HepG2 (cell line): ENCODE results near the gene SMC1B. TPM values are rescaled to one million over a fixed set of nuclear protein-coding genes. Genes with fewer than 3 reads are reported as not detected.

ENCODE experiments used
- AHDC1 ChIP-seq: sonication (generic); formaldehyde crosslinking; IDR thresholded peaks from 2 replicates; pipeline ENCODE4 v1.5.1; 2020; ENCODE audit warnings: mild to moderate bottlenecking, missing genetic modification reagents, borderline replicate concordance
- CC2D1A ChIP-seq: sonication (generic); formaldehyde crosslinking; IDR thresholded peaks from 2 replicates; pipeline ENCODE4 v1.8.1; 2023; ENCODE audit warnings: mild to moderate bottlenecking, missing genetic modification reagents
- CEBPZ ChIP-seq: IDR thresholded peaks from 2 replicates; pipeline ENCODE4 v1.6.1; 2012; ENCODE audit warnings: low read length, improper control_type of control experiment
- EHMT2 ChIP-seq: fragments of 200-600 bp; sonication (generic); IDR thresholded peaks from 2 replicates; pipeline ENCODE4 v1.7.0; 2017; ENCODE audit warnings: antibody characterized with exemption, low read depth, low read length, borderline replicate concordance
- JDP2 ChIP-seq: sonication (generic); formaldehyde crosslinking; IDR thresholded peaks from 2 replicates; pipeline ENCODE4 v1.8.1; 2022; ENCODE audit warnings: missing genetic modification reagents, borderline replicate concordance
- KLF6 ChIP-seq: IDR thresholded peaks from 2 replicates; pipeline ENCODE4 v1.8.0; 2016; ENCODE audit warnings: missing biosample characterization, missing genetic modification reagents
- MXD1 ChIP-seq: sonication (generic); formaldehyde crosslinking; IDR thresholded peaks from 2 replicates; pipeline ENCODE4 v1.4.0; 2020; ENCODE audit warnings: mild to moderate bottlenecking, missing genetic modification reagents
- PCBP1 ChIP-seq: fragments of 200-400 bp; formaldehyde crosslinking; IDR thresholded peaks from 2 replicates; pipeline ENCODE4 v1.6.1; 2017; ENCODE audit warnings: mild to moderate bottlenecking, low read depth, low read length, borderline replicate concordance
- RARG ChIP-seq: sonication (generic); formaldehyde crosslinking; IDR thresholded peaks from 2 replicates; pipeline ENCODE4 v1.4.0; 2020; ENCODE audit warnings: low read depth, mild to moderate bottlenecking, missing genetic modification reagents
- SP140L ChIP-seq: sonication (generic); formaldehyde crosslinking; IDR thresholded peaks from 2 replicates; pipeline ENCODE4 v1.4.0; 2020; ENCODE audit warnings: missing genetic modification reagents, borderline replicate concordance
- SPEN ChIP-seq: sonication (generic); formaldehyde crosslinking; IDR thresholded peaks from 2 replicates; pipeline ENCODE4 v1.5.1; 2020; ENCODE audit warnings: low read depth, mild to moderate bottlenecking, missing genetic modification reagents
- ZFP41 ChIP-seq: sonication (generic); formaldehyde crosslinking; IDR thresholded peaks from 2 replicates; pipeline ENCODE4 v1.4.0; 2020; ENCODE audit warnings: mild to moderate bottlenecking, missing genetic modification reagents, borderline replicate concordance
- ZNF891 ChIP-seq: sonication (generic); formaldehyde crosslinking; IDR thresholded peaks from 2 replicates; pipeline ENCODE4 v1.5.0; 2020; ENCODE audit warnings: mild to moderate bottlenecking, missing genetic modification reagents
- polyA plus RNA-seq, 8 experiments: library from polyadenylated mRNA; depleted of rRNA in 3 of 8; stranded (reverse) in 7 of 8; unstranded in 1 of 8; fragments of >200 nt; fragmentation: Illumina TruSeq in 4 of 8; extraction: Trizol in 4 of 8; gene quantifications; 2 replicates each; pipeline versions ENCODE4 v1.2.1 to v1.2.3, GENCODE V29; 2011 to 2016; ENCODE audit warnings: low read depth in 4 of 8, missing spikeins in 1 of 8, mixed read lengths in 1 of 8; ENCODE audit not compliant: insufficient read depth in 1 of 8
- total RNA-seq, 5 experiments: library from RNA; depleted of rRNA; stranded (reverse); fragments of >200 nt; fragmentation: Illumina TruSeq; extraction: Trizol; gene quantifications; 2 replicates each; pipeline ENCODE4 v1.2.3, GENCODE V29; 2016; ENCODE audit warnings: low read depth in 1 of 5
- TF ChIP-seq, protein P1 (sequence below): sonication (generic); formaldehyde crosslinking; IDR thresholded peaks from 2 replicates; pipeline ENCODE4 v1.9.0; 2022; ENCODE audit warnings: low read depth, missing genetic modification reagents

The SMC1B gene
- total and polyA plus RNA-seq, 2 of the 13 experiments (the other 11 are each of a cell fraction or from before 2014, with no cell fraction given): not detected

DNA sequence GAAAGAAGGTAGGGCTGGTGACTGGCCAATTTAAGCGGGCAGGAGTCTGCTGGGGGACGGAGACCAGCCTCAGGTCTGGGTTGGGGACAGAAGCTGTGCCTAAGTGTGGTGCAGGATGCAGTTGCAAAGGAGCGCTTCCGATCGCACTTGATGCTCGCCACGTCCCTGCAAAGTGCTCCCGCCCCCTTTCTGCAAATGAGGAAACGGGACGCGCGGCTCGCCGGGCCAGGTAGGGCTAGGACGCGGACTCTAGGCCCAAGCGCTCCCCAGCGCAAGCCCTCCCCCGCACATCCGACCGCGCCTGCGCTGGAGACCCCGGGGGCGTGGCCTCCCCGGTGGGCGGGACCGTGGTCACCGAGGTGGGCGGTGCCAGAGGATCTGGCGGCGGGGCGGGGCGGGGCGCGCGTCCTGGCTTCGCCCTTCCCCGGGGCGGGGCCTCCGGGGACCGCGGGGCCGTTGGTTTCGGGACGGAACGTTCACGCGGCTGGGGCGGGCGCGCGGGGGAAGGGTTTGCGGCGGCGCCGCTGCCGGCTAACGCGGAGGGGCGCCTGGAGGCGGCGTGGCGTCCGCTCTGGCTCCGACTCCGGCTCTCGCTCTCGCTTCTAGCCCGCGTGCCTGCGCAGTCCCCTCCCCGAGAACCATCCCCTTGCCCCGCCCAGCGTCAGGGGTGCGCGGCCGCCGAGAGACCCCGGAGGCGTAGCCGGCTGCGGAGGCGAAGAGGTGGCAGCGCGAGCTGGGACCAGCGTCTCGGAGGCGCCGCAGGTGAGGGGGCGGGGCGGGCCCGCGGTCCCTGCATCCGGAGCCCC lies 103.8 kb downstream of the SMC1B start, which contains the start of gene FAM118A (continued):
- TF ChIP-seq AHDC1: no peak
- no peak for TF ChIP-seq EHMT2
- no peak for TF ChIP-seq KLF6
- TF ChIP-seq RARG: no peak
- TF ChIP-seq ZNF891 (CRISPR knock-in tag): no peak
- TF ChIP-seq JDP2: peak; percentile 51; the same call in 1 of the 2 replicates
- TF ChIP-seq SPEN (CRISPR knock-in tag): peak; percentile 84; the same call in 1 of the 2 replicates
- TF ChIP-seq CC2D1A (CRISPR knock-in tag): no peak
- 0 out of 2 replicates have a peak, but pooled peaks have one; percentile 53 for TF ChIP-seq ZFP41 (CRISPR knock-in tag)
- no peak for TF ChIP-seq SP140L
- 0 out of 2 replicates have a peak, but pooled peaks have one; percentile 41 for TF ChIP-seq PCBP1
- no peak for TF ChIP-seq CEBPZ
- TF ChIP-seq MXD1: peak; percentile 85
- TF ChIP-seq, protein P1, sequence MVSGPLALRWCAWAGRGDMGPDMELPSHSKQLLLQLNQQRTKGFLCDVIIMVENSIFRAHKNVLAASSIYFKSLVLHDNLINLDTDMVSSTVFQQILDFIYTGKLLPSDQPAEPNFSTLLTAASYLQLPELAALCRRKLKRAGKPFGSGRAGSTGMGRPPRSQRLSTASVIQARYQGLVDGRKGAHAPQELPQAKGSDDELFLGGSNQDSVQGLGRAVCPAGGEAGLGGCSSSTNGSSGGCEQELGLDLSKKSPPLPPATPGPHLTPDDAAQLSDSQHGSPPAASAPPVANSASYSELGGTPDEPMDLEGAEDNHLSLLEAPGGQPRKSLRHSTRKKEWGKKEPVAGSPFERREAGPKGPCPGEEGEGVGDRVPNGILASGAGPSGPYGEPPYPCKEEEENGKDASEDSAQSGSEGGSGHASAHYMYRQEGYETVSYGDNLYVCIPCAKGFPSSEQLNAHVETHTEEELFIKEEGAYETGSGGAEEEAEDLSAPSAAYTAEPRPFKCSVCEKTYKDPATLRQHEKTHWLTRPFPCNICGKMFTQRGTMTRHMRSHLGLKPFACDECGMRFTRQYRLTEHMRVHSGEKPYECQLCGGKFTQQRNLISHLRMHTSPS: no peak
